Progenitor cell of endocrine pancreas (in vitro differentiated cells): ENCODE measurements around the gene UNC93B1. TPM values are rescaled to one million over a fixed set of nuclear protein-coding genes. Genes with fewer than 3 reads are reported as not detected.

Experiments used
- DNase-seq: peaks from one replicate; pipeline ENCODE4 v3.0.0; 2021; ENCODE audit warnings: low spot score; ENCODE audit not compliant: unreplicated experiment
- H3K27ac Mint-ChIP-seq: 2 replicates; pipeline ENCODE4 v1.8.0; 2021; ENCODE audit warnings: mild to moderate bottlenecking, moderate library complexity, mixed read lengths
- H3K27me3 Mint-ChIP-seq: 2 replicates; pipeline ENCODE4 v1.8.0; 2021; ENCODE audit warnings: mixed read lengths
- H3K36me3 Mint-ChIP-seq: 2 replicates; pipeline ENCODE4 v1.8.0; 2022; ENCODE audit warnings: mixed read lengths; ENCODE audit not compliant: insufficient read depth
- H3K4me1 Mint-ChIP-seq: 2 replicates; pipeline ENCODE4 v1.8.0; 2021; ENCODE audit warnings: low read depth, mixed read lengths
- H3K4me3 Mint-ChIP-seq: 2 replicates; pipeline ENCODE4 v1.8.0; 2021; ENCODE audit warnings: low read depth, mild to moderate bottlenecking, moderate library complexity, mixed read lengths
- H3K9me3 Mint-ChIP-seq: 2 replicates; pipeline ENCODE4 v1.8.0; 2021; ENCODE audit warnings: low read depth, mixed read lengths
- total RNA-seq: library from RNA; stranded (reverse); gene quantifications from 2 replicates; pipeline ENCODE4 v1.2.1, GENCODE V29; 2021
- TF ChIP-seq, protein P1 (sequence below): fragments of 200-600 bp; sonication (generic); IDR thresholded peaks from one replicate; pipeline ENCODE4 v1.5.0; 2021; ENCODE audit warnings: antibody characterized with exemption, mild to moderate bottlenecking; ENCODE audit not compliant: unreplicated experiment

Gene UNC93B1
- total RNA-seq, 1 donor from 2014 or later, result 8.0 TPM

- peaks cover 1% of the 10 kb centered on the region for H3K27me3 Mint-ChIP-seq
- H3K36me3 Mint-ChIP-seq, result no peaks in the 10 kb centered on the region
- H3K27ac Mint-ChIP-seq, result no peak overlapping the region
- no peak overlapping the region for H3K4me3 Mint-ChIP-seq
- TF ChIP-seq, protein P1, sequence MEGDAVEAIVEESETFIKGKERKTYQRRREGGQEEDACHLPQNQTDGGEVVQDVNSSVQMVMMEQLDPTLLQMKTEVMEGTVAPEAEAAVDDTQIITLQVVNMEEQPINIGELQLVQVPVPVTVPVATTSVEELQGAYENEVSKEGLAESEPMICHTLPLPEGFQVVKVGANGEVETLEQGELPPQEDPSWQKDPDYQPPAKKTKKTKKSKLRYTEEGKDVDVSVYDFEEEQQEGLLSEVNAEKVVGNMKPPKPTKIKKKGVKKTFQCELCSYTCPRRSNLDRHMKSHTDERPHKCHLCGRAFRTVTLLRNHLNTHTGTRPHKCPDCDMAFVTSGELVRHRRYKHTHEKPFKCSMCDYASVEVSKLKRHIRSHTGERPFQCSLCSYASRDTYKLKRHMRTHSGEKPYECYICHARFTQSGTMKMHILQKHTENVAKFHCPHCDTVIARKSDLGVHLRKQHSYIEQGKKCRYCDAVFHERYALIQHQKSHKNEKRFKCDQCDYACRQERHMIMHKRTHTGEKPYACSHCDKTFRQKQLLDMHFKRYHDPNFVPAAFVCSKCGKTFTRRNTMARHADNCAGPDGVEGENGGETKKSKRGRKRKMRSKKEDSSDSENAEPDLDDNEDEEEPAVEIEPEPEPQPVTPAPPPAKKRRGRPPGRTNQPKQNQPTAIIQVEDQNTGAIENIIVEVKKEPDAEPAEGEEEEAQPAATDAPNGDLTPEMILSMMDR, result no peak
- H3K4me1 Mint-ChIP-seq, result peaks cover 17% of the 10 kb centered on the region
- peaks cover 1% of the 10 kb centered on the region for H3K9me3 Mint-ChIP-seq
- no peak for DNase-seq
These were observed 10.5 kb upstream of the UNC93B1 start for GRCh38 chr11:68014157-68014946.

- Mint-ChIP-seq H3K27me3 (peaks cover 5% of the 10 kb centered on the region), H3K36me3 (no peaks in the 10 kb centered on the region), H3K4me1 (peaks cover 20% of the 10 kb centered on the region), H3K27ac (peak overlapping the region; percentile 45), H3K9me3 (peaks cover 4% of the 10 kb centered on the region), H3K4me3 (no peak overlapping the region)
- no peak for DNase-seq
- TF ChIP-seq, protein P1, result no peak
These were observed 9.8 kb upstream of the UNC93B1 start for GRCh38 chr11:68013611-68014156.

GRCh38 chr11:68012843-68013610, 9.1 kb upstream of the UNC93B1 start:
- H3K27me3 Mint-ChIP-seq, result peaks cover 5% of the 10 kb centered on the region
- no peaks in the 10 kb centered on the region for H3K36me3 Mint-ChIP-seq
- H3K27ac Mint-ChIP-seq, result peak overlapping the region; percentile 45
- no peak overlapping the region for H3K4me3 Mint-ChIP-seq
- peaks cover 18% of the 10 kb centered on the region for H3K4me1 Mint-ChIP-seq
- no peak for DNase-seq
- TF ChIP-seq, protein P1, result no peak
- H3K9me3 Mint-ChIP-seq, result peaks cover 4% of the 10 kb centered on the region

DNA sequence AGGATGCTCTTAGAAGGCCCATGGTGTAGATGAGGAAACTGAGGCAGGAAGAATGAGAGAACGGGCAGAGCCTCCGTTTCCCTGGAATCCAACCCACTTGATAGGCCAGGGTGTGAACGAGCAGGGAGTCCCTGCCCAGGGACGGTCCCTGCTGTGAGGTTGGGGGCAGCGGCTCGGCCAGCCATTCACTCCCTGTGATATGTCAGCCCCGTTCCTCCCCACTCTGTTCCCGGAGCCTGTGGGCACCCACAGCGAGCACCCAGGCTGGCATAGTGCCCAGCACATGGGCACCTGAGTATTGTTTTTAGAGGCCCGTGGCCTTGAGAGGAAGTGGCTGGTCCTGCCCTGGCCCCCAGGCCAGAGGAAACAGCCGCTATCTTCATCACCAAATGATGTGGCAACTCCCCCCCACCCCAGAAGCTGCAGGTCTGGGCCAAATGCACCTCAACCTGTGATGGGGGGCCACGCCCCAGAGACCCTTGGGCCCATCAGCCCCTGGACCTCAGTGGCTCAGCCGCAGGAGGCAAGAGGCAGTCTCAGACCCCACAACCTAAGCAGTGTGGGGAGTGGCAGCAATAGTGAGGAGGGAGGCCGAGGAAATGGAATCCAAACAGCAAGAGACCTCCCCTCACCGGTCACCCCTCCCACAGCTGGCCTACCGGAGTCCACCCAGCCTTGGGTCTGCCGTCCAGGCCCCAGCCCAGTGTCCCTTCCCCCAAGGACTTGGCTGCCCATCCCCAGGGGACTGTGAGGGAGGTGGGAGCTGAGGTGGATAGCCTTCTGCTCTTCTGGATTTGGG, 8.3 kb upstream of the UNC93B1 start:
- H3K36me3 Mint-ChIP-seq, result no peaks in the 10 kb centered on the region
- no peak for DNase-seq
- H3K27ac Mint-ChIP-seq, result no peak overlapping the region
- no peak overlapping the region for H3K4me3 Mint-ChIP-seq
- H3K27me3 Mint-ChIP-seq, result peaks cover 5% of the 10 kb centered on the region
- H3K9me3 Mint-ChIP-seq, result peaks cover 4% of the 10 kb centered on the region
- TF ChIP-seq, protein P1, result no peak
- peaks cover 11% of the 10 kb centered on the region for H3K4me1 Mint-ChIP-seq
